Nephron (organoid): ENCODE measurements around the gene MARCHF6.

Source experiments
- H3K27ac Mint-ChIP-seq, 3 experiments: 2 replicates each; pipeline ENCODE4 v1.8.0; 2020; ENCODE audit warnings: mixed read lengths in 3 of 3, mild to moderate bottlenecking in 2 of 3, moderate library complexity in 1 of 3
- H3K27me3 Mint-ChIP-seq: 2 replicates; pipeline ENCODE4 v1.8.0; 2021; ENCODE audit warnings: low read depth, mild to moderate bottlenecking, moderate library complexity, mixed read lengths
- H3K36me3 Mint-ChIP-seq: 2 replicates; pipeline ENCODE4 v1.8.0; 2020; ENCODE audit warnings: low read depth, mixed read lengths
- H3K4me1 Mint-ChIP-seq: 2 replicates; pipeline ENCODE4 v1.8.0; 2020; ENCODE audit warnings: mixed read lengths
- H3K4me3 Mint-ChIP-seq, 3 experiments: 2 replicates each; pipeline ENCODE4 v1.8.0; 2020; ENCODE audit warnings: mild to moderate bottlenecking in 3 of 3, mixed read lengths in 3 of 3, moderate library complexity in 2 of 3
- H3K9me3 Mint-ChIP-seq: 2 replicates; pipeline ENCODE4 v1.8.0; 2020; ENCODE audit warnings: mixed read lengths
- TF ChIP-seq, protein P1 (sequence below), 3 experiments: fragments of 200-600 bp; sonication (generic); IDR thresholded peaks; one replicate each; pipeline ENCODE4 v1.5.0; 2021; ENCODE audit warnings: antibody characterized with exemption in 3 of 3; ENCODE audit not compliant: unreplicated experiment in 3 of 3

MARCHF6 gene

DNA sequence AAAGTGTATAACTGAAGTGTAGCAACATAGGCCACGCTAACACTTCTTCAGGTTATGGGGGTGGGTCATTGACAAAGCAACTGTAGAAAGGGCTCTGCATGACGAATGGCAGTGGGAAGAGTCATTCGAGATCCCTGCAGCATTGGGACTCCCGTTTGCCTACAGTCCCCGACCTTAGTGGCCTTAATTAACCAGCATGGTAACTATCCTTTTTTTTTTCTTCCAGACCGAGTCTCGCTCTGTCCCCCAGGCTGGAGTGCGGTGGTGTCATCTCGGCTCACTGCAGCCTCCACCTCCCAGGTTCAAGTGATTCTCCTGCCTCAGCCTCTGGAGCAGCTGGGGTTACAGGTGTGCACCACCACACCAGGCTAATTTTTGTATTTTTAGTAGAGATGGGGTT, 31.6 kb upstream of the MARCHF6 start:
- no peaks in the 10 kb centered on the region for H3K36me3 Mint-ChIP-seq
- TF ChIP-seq, protein P1, sequence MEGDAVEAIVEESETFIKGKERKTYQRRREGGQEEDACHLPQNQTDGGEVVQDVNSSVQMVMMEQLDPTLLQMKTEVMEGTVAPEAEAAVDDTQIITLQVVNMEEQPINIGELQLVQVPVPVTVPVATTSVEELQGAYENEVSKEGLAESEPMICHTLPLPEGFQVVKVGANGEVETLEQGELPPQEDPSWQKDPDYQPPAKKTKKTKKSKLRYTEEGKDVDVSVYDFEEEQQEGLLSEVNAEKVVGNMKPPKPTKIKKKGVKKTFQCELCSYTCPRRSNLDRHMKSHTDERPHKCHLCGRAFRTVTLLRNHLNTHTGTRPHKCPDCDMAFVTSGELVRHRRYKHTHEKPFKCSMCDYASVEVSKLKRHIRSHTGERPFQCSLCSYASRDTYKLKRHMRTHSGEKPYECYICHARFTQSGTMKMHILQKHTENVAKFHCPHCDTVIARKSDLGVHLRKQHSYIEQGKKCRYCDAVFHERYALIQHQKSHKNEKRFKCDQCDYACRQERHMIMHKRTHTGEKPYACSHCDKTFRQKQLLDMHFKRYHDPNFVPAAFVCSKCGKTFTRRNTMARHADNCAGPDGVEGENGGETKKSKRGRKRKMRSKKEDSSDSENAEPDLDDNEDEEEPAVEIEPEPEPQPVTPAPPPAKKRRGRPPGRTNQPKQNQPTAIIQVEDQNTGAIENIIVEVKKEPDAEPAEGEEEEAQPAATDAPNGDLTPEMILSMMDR (IDR thresholded peaks at IDR 0.05; ENCODE audit: unreplicated experiment in 3 of 3): no peak
- no peaks in the 10 kb centered on the region for H3K9me3 Mint-ChIP-seq
- H3K27me3 Mint-ChIP-seq: no peaks in the 10 kb centered on the region
- H3K27ac Mint-ChIP-seq: no peak overlapping the region
- no peak overlapping the region for H3K4me3 Mint-ChIP-seq
- peaks cover 32% of the 10 kb centered on the region for H3K4me1 Mint-ChIP-seq

DNA sequence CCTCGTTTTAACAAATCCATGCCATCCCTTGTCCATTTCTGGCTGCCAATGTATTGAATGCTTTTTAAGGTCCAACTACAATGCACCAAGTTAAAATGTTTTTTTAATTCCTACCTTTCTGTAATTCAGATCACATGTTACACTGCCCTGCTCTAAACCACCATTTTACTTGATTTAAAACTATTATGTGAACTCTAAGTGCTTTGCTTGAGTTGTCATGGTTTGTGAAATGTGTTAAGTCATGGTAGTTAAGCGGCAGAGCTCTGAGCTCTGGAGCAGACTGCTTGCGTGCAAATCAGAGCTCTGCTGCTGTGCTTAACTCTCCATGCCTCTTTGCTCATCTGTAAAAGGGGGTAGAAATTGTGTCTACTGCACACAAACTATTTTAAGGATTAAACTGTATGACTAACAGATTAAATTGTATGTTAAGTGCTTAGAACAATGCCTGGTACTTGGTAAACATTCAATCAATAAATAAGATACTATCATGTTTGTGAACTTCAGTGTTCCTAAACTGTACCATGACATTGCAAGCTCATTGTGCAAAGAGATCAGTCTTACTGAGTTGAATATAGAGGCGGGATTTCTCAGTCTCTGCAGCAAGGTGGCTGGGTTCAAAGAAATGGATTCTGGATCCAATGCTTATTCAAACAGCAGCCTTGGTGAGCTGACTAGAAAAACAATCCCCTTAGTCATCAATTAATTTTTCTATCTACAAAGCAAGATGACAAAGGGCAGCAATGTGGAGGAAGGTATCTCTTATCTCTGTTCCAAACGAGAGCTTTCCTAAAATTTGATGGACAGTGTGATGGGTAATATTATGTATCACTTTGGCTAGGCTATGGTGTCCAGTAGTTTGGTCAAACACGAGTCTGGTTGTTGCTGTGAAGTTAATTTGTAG, 29.7 kb upstream of the MARCHF6 start:
- Mint-ChIP-seq H3K27ac (peak overlapping the region; percentile 41 to 62 (median 57)), H3K36me3 (no peaks in the 10 kb centered on the region), H3K4me1 (peaks cover 25% of the 10 kb centered on the region), H3K27me3 (no peaks in the 10 kb centered on the region), H3K9me3 (no peaks in the 10 kb centered on the region), H3K4me3 (no peak overlapping the region)
- TF ChIP-seq, protein P1 (IDR thresholded peaks at IDR 0.05; ENCODE audit: unreplicated experiment in 3 of 3): no peak

DNA sequence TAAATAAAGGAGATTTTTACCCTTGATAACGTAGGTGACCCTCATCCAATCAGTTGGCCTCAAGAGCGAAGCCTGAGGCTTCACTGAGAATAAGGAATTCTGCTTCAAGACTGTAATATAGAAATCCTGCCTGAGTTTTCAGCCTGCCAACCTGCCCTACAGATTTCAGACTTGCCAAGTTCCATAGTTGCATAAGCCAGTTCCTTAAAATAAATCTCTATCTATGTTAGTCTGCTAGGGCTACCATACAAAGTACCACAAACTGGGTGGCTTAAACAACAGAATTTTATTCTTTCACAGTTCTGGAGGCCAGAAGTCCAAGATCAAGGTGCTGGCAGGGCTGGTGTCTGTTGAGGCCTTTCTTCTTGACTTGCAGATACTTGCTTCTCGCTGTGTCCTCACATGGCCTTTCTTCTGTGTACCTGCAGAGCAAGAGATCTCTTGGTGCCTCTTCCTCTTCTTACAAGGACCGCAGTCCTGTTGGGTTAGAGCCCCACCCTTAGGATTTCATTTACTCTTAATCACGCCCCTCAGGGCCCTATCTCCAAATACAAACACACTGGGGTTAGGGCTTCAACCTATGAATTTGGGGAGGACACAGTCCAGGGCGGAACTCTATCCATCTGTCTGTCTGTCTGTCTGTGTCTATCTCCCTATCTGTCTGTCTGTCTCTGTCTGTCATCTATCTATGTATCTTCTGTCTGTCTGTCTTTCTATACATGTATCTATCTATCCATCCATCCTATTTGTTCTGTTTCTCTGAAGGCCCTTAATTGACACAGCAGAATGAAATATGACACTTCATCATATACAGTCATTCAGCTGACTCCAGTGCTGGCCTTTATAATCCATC, 28.8 kb upstream of the MARCHF6 start:
- Mint-ChIP-seq H3K4me3 (no peak overlapping the region), H3K4me1 (peaks cover 31% of the 10 kb centered on the region), H3K27me3 (no peaks in the 10 kb centered on the region), H3K27ac (peak overlapping the region in 2 of 3 experiments; percentile 0 to 62), H3K9me3 (no peaks in the 10 kb centered on the region), H3K36me3 (no peaks in the 10 kb centered on the region)
- TF ChIP-seq, protein P1 (IDR thresholded peaks at IDR 0.05; ENCODE audit: unreplicated experiment in 3 of 3): no peak

DNA sequence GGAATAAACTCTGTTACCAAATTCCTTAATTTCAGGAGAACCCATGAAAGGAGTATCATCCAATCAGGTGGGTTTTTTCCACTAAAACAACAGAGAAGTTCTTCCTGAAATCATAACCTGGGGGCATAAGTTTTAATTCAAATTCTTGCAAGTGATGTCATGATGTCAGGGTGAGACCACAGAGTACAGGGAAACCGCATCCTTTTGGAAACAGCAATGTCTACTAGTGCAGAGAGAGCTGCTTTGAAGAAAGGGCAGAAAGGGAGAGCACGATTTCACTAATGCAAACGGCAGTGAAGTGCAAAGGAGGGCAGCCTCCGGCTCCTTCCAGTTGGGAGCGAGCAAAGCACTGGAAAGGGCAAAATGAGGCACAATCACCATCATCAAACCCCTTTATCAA, 25.2 kb upstream of the MARCHF6 start:
- no peak overlapping the region for H3K4me3 Mint-ChIP-seq
- H3K27me3 Mint-ChIP-seq: peaks cover 5% of the 10 kb centered on the region
- peak overlapping the region; percentile 59 to 93 (median 65) for H3K27ac Mint-ChIP-seq
- H3K9me3 Mint-ChIP-seq: no peaks in the 10 kb centered on the region
- no peaks in the 10 kb centered on the region for H3K36me3 Mint-ChIP-seq
- TF ChIP-seq, protein P1 (IDR thresholded peaks at IDR 0.05; ENCODE audit: unreplicated experiment in 3 of 3): no peak
- peaks cover 60% of the 10 kb centered on the region for H3K4me1 Mint-ChIP-seq

DNA sequence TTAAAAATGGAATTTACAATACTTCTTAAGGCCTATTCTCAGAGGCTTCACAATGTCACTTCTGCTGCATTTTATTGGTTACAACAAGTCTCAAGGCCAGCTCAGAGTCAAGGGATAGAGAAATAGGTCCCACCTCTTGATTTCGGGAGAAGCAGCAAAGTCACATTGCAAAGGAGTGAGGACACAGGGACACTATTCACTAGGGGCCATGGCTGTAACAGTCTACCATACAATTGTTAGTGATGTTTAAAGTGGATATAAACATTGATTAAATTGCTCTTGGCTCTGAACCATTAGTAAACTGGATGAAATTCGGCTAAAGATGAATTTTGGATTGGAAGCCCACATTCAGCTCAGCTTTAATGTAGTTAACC, 24.1 kb upstream of the MARCHF6 start:
- no peaks in the 10 kb centered on the region for H3K36me3 Mint-ChIP-seq
- H3K4me3 Mint-ChIP-seq: peak overlapping the region in 1 of 3 experiments; percentile 5
- no peaks in the 10 kb centered on the region for H3K9me3 Mint-ChIP-seq

More for the DNA sequence above, 24.1 kb upstream of the MARCHF6 start:
- H3K27me3 Mint-ChIP-seq: peaks cover 9% of the 10 kb centered on the region
- peaks cover 55% of the 10 kb centered on the region for H3K4me1 Mint-ChIP-seq
- TF ChIP-seq, protein P1 (IDR thresholded peaks at IDR 0.05; ENCODE audit: unreplicated experiment in 3 of 3): no peak
- peak overlapping the region; percentile 92 to 95 (median 93) for H3K27ac Mint-ChIP-seq
